OCI-LY3 (cell line): ENCODE data around the gene ARMC8.

Source experiments
- CTCF ChIP-seq: fragments of 200-600, 300-600 bp; sonication (generic); IDR thresholded peaks from 2 replicates; pipeline ENCODE4 v1.5.1; 2014; ENCODE audit warnings: antibody characterized with exemption, low read length, low read depth
- EZH2phosphoT487 ChIP-seq: fragments of 200-600 bp; shearing (Covaris generic); IDR thresholded peaks from 2 replicates; pipeline ENCODE4 v1.6.1; 2018; ENCODE audit warnings: antibody characterized with exemption, mixed run types, low read depth

- TF ChIP-seq CTCF, result no peak
- TF ChIP-seq EZH2phosphoT487, result no peak
These were observed 14.5 kb upstream of the ARMC8 start for GRCh38 chr3:138172625-138173024.
